Activated CD8-positive, alpha-beta memory T cell treated with anti-CD3 and anti-CD28 coated beads, Interleukin-2, amount 10 ng/mL, durations not matched to agents 7 days and 5 days (primary cell): ENCODE results near the gene ADAMTS17. TPM values are rescaled to one million over a fixed set of nuclear protein-coding genes. Genes with fewer than 3 reads are reported as not detected.

Experiments
- ATAC-seq: fragments of 150-1000 bp; cut with Tn5 transposase; one replicate; pipeline ENCODE4 v1.10.0; 2021; ENCODE audit warnings: moderate library complexity
- CTCF ChIA-PET: fragments of 350-600 bp; sonication (Branson Sonifier 250); formaldehyde crosslinking; loops from one replicate; lab custom pipeline; 2021; ENCODE audit warnings: antibody characterized with exemption; lab: Charles Lee
- DNase-seq: peaks from one replicate; pipeline ENCODE4 v3.0.0-alpha.2; 2020
- H3K27ac Mint-ChIP-seq: one replicate; pipeline ENCODE4 v1.8.0; 2021; ENCODE audit warnings: mild to moderate bottlenecking, mixed read lengths
- H3K27me3 Mint-ChIP-seq: one replicate; pipeline ENCODE4 v1.8.0; 2021; ENCODE audit warnings: mixed read lengths
- H3K36me3 Mint-ChIP-seq: one replicate; pipeline ENCODE4 v1.8.0; 2021; ENCODE audit warnings: mild to moderate bottlenecking, mixed read lengths
- H3K4me1 Mint-ChIP-seq: one replicate; pipeline ENCODE4 v1.8.0; 2021; ENCODE audit warnings: mixed read lengths
- H3K4me3 Mint-ChIP-seq: one replicate; pipeline ENCODE4 v1.8.0; 2021; ENCODE audit warnings: mild to moderate bottlenecking, moderate library complexity, mixed read lengths
- H3K9me3 Mint-ChIP-seq: one replicate; pipeline ENCODE4 v1.8.0; 2022; ENCODE audit warnings: low read depth, mixed read lengths
- total RNA-seq, 2 experiments: library from RNA; stranded (reverse); gene quantifications; one replicate each; pipeline ENCODE4 v1.2.3, GENCODE V29; 2021

Gene ADAMTS17
- total RNA-seq, 2 experiments from 2014 or later, result 1.6 to 1.9 TPM

DNA sequence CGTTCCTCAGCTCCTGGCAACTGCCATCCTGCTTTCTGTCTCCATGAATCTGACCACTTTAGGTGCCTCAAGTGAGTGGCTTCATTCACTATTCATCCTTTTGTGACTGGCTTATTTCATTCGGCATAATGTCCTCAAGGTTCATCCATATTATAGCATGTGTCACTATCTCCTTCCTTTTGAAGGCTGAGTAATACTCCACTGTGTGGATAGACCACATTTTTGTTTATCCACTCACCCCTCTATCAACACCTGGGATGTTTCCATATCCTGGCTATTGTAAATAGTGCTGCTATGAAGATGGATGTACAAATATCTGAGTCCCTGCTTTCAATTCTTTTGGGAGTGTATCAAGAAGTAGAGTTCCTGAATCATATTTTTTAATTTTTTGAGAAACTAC, 98.8 kb downstream of the ADAMTS17 start:
- CTCF ChIA-PET, result no interaction called here
- Mint-ChIP-seq H3K4me1 (no peaks in the 10 kb centered on the region), H3K36me3 (no peaks in the 10 kb centered on the region), H3K4me3 (no peak overlapping the region), H3K27ac (no peak overlapping the region), H3K9me3 (no peaks in the 10 kb centered on the region), H3K27me3 (no peaks in the 10 kb centered on the region)
- DNase-seq (no peak), ATAC-seq (no peak)

DNA sequence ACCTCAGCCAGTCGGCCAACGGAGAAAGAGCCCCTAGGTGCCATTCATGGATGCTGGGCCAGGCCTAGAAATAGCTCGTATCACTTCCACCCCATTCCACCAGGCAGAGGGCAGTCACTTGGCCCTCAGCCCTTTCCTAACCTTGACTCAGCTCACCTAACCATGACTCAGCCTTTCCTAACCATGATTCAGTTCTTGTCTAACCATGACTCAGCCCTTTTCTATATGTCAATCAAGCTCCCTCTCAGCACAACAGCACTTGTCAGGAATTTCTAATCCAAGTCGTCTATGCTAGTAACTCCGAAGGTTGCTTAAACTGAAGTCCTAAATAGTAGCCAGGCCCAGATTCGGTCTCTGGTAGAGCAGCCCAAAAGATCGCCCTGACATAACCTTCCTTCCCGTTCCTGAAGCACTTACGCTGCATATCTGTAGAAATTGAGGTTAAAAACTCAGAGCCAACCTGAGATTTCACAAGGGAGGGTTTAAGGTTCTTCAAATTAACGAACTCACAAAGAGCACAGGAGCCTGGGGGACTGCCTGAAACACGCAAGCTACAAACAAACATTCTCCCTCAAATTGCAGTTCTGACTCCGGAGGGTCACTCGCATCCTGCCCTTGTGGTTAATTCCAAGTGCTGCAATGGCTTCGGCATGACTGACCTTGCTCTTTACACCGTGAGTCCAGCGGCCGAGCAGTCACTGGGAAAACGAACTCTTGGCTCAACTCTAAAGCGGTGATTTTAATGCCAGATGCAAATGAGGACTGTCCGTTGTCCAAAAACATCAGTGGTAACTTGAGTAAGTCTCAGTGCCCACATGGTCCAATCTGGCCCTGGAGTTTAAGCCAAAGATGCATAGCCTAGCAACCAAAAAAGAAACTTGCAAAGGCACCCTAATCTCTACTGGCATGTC, 99.9 kb downstream of the ADAMTS17 start:
- Mint-ChIP-seq H3K4me1 (no peaks in the 10 kb centered on the region), H3K27ac (no peak overlapping the region), H3K4me3 (no peak overlapping the region), H3K27me3 (no peaks in the 10 kb centered on the region), H3K36me3 (no peaks in the 10 kb centered on the region), H3K9me3 (no peaks in the 10 kb centered on the region)
- CTCF ChIA-PET, result interaction anchor here (1.4 kb wide), 1 partner anchor 12 kb away, joined by 3 read pairs; no protein-coding TSS in a partner anchor
- DNase-seq (no peak), ATAC-seq (no peak)

DNA sequence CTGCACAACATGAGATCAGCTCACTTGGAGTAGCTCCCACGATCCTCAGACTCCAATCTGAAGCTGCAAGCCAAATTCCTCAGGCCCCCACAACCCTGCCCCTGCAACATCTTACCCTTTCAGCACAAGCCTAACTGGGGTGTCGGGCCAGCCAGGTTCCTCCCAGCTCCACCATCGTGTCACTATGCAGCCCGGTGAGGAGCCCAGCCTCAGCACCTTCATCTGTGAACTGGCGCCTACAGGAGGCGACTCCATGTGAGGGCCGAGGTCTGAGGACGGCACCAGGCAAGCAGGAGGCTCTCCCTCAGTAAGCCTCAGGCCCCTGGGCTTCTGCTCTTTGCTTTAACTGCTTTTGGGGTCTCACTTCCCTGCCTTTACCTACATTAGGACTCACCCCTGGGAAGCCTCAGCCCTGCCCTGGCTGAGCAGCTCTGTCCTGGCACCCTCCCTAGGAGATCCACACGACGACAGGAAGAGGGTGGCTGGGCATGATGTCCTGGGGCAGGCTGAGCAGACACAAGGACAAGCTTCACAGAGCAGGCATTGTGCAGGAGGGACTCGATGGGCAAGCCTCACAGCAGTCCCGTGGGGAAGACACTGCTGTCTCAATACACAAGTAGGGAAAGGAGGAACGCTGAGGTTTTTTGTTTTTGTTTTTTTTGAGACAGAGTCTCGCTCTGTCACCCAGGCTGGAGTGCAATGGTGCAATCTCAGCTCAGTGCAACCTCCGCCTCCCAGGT, 104.6 kb downstream of the ADAMTS17 start:
- Mint-ChIP-seq H3K4me1 (no peaks in the 10 kb centered on the region), H3K9me3 (no peaks in the 10 kb centered on the region), H3K27me3 (no peaks in the 10 kb centered on the region), H3K36me3 (no peaks in the 10 kb centered on the region), H3K27ac (no peak overlapping the region), H3K4me3 (no peak overlapping the region)
- CTCF ChIA-PET, result no interaction called here
- ATAC-seq, result no peak
- no peak for DNase-seq

DNA sequence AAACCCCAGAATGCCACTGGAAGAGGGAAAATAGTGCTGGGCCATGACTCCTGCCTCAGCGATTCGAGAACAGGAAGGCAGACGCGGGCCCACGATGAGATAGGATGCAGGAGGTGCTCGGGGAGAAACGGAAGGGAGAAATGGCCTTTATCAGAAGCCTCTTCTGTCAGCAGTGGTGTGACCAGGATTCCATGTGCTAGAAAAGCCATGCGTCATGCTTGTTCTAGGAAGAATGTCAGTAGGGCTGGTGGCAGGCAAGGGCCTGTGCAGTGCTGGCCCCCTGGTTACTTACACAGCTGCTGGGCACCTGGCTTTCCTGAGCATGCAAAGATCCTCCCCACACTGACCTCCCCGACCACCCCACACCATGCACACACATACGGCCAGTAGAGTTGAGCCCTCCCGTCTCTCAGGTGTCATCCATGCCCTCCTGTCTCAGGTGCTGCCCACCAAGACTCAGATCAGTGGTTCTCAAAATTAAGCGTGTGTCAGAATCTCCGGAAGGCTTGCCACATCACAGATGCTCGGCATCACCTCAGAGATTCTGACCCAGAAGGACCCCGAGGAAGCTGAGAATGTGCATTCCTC, 106.7 kb downstream of the ADAMTS17 start:
- no peak for ATAC-seq
- CTCF ChIA-PET, result interaction anchor here (1.2 kb wide), 1 partner anchor 115 kb away, joined by 3 read pairs; no protein-coding TSS in a partner anchor
- H3K9me3 Mint-ChIP-seq, result no peaks in the 10 kb centered on the region
- peaks cover 3% of the 10 kb centered on the region for H3K4me1 Mint-ChIP-seq
- no peak for DNase-seq
- H3K27ac Mint-ChIP-seq, result no peak overlapping the region
- H3K4me3 Mint-ChIP-seq, result no peak overlapping the region
- peaks cover 3% of the 10 kb centered on the region for H3K27me3 Mint-ChIP-seq
- no peaks in the 10 kb centered on the region for H3K36me3 Mint-ChIP-seq

DNA sequence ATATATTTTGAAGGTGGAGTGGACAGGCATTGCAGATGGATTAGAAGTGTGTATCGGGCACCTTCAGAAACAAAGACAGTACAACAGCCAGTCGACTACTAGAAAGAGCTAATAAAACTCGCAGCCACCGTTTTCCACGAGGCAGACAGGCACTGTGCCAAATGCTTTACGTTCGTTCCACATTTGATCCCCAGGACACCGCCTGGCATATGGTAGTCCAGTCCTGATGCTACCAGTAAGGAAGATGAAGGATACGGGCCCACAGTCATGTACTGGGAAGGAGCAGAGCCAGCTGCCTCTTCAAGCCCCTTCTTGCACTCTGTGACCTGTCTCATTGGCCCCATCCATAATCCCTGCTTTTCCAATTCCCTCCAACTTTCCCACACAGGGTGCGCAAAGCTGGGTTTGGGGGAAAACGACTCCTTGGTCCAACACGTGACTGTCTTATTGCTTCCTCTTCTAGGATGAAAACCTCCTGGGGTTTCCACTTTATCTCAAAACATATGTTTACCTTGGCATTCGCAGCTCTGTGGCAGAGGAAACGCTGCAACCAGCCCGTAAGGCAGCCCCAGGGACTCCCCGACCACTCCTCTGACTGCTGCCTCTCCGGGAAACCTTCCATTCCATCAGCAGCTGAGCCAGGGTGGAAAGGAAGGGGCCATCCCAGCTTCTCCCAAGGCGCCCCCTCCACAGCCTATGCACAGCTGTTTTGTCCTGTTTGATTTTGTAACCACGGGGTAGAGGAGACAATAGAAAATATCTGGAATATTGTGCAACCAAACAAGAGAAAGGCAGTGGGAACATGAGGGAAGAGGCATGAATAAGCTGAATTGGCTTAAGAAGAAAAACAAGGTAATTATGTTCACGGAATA, 107.4 kb downstream of the ADAMTS17 start:
- Mint-ChIP-seq H3K4me1 (peaks cover 10% of the 10 kb centered on the region), H3K27me3 (peaks cover 4% of the 10 kb centered on the region), H3K9me3 (no peaks in the 10 kb centered on the region), H3K36me3 (no peaks in the 10 kb centered on the region), H3K27ac (no peak overlapping the region), H3K4me3 (no peak overlapping the region)
- no peak for DNase-seq
- no peak for ATAC-seq
- CTCF ChIA-PET, result interaction anchor here (1.2 kb wide), 1 partner anchor 115 kb away, joined by 3 read pairs; no protein-coding TSS in a partner anchor

DNA sequence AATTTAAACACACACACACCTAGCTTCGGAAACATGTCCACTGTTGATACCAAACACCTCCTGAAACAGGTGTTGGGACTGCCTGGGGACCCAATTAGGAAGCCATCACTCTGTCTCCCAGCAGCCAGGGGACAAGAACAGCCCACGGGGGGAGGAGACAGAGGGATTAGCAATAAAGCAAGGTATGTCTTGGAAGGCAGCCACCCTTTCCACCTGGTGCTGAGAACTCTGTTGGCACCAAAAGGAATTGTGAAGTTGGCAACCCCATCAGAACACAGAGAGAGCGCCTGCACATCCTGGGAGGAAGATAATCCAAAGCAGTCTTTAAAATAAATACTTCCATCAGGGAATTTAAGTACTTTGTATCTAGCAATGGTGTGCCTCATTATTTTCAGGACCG, 111.0 kb downstream of the ADAMTS17 start:
- DNase-seq, result no peak
- H3K9me3 Mint-ChIP-seq, result no peaks in the 10 kb centered on the region
- H3K27me3 Mint-ChIP-seq, result peaks cover 4% of the 10 kb centered on the region
- H3K36me3 Mint-ChIP-seq, result no peaks in the 10 kb centered on the region
- CTCF ChIA-PET, result interaction anchor here (1.4 kb wide), 1 partner anchor 10 kb away, joined by 3 read pairs; no protein-coding TSS in a partner anchor
- peaks cover 12% of the 10 kb centered on the region for H3K4me1 Mint-ChIP-seq
- H3K27ac Mint-ChIP-seq, result no peak overlapping the region
- no peak overlapping the region for H3K4me3 Mint-ChIP-seq
- ATAC-seq, result no peak

DNA sequence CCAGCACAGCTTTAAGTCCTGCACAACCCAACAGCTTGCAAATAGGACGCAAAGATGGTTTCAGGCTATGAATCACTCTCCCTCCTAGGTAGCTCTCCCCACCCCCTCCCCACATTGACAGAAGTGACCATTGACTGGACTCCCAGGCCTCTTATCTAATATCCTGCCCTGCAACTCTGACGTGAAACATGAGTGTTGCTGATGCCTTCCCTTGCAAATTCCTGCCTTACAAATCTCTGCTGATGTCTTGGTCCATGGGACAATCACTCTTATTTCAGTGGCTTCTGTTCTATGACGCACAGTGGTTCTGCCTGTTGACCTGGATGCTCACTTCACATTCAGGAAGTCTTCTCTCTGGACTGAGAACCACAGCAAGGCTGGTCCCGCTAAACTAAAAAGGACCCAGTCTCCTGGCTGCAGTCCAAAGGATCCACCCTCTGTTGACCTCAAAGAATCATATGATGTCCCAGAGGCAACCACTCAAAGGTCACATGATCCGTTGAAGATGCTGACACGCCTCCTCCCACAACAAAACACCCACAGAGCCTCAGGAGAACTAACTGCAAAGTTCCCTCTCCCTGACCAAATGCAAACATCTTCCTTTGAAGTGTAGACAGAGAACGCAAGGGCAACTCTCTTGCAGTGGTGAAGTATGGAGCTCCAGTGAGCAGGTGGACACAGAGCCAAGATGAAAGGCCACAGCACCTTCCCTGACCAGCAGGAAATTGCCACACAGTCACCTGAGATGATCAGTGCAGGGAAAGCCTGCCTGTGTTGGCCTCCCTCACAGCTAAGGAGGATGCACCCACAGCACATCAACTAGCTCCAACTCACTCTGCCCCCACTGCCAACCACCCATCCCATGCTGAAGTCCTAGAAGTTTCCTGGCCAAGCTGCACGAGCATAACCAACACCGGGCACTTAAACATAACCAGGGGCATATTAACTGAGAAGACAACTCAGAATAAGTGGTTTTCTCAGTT, 112.3 kb downstream of the ADAMTS17 start:
- Mint-ChIP-seq H3K9me3 (no peaks in the 10 kb centered on the region), H3K4me1 (peaks cover 12% of the 10 kb centered on the region), H3K27me3 (peaks cover 4% of the 10 kb centered on the region), H3K36me3 (no peaks in the 10 kb centered on the region), H3K27ac (no peak overlapping the region), H3K4me3 (no peak overlapping the region)
- CTCF ChIA-PET, result interaction anchor here (1.3 kb wide), 1 partner anchor 12 kb away, joined by 3 read pairs; no protein-coding TSS in a partner anchor
- ATAC-seq, result no peak
- DNase-seq, result no peak

DNA sequence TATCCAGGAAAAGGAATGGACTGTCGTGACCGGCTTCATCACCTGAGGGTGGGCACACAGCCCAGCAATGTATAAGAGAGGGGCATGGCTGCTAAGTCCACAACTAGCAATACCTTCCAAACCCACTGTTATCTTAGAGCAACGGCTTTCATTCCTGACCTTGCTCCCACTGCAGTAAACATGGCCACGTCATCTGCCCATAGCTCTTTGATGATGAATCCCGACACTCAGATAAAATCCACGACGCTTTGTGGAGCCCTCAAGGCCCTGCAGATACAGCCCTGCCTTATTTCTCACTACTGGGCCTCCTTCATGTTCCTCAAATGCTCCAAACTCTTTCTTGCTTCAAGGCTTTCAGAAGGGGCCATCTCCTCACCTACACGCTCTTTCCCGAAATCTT, 114.0 kb downstream of the ADAMTS17 start:
- H3K4me1 Mint-ChIP-seq, result peaks cover 12% of the 10 kb centered on the region
- H3K36me3 Mint-ChIP-seq, result no peaks in the 10 kb centered on the region
- H3K9me3 Mint-ChIP-seq, result no peaks in the 10 kb centered on the region
- no peak overlapping the region for H3K4me3 Mint-ChIP-seq
- peaks cover 4% of the 10 kb centered on the region for H3K27me3 Mint-ChIP-seq
- CTCF ChIA-PET, result no interaction called here
- DNase-seq (no peak), ATAC-seq (no peak)
- H3K27ac Mint-ChIP-seq, result no peak overlapping the region

DNA sequence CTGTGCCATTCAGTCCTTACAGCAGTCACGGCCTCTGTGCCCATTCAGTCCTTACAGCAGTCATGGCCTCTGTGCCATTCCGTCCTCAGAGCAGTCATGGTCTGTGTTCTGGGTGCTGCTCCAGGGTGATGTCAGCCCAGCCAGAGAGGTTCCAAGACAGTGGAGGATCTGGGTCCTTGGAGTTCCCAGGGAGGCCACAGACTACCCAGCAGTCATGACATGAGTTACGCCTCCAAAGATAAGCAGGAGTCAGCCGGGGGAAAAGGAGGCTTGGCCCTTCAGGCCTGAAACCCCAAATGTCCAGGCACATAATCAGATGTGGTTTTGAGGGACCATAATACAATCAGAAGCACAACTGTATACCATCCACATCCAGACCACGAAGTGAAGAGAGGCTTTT, 115.7 kb downstream of the ADAMTS17 start:
- no peak overlapping the region for H3K4me3 Mint-ChIP-seq
- ATAC-seq, result no peak
- CTCF ChIA-PET, result no interaction called here
- no peak overlapping the region for H3K27ac Mint-ChIP-seq
- no peaks in the 10 kb centered on the region for H3K9me3 Mint-ChIP-seq
- H3K27me3 Mint-ChIP-seq, result peaks cover 4% of the 10 kb centered on the region
- H3K36me3 Mint-ChIP-seq, result no peaks in the 10 kb centered on the region
- peaks cover 12% of the 10 kb centered on the region for H3K4me1 Mint-ChIP-seq
- no peak for DNase-seq

DNA sequence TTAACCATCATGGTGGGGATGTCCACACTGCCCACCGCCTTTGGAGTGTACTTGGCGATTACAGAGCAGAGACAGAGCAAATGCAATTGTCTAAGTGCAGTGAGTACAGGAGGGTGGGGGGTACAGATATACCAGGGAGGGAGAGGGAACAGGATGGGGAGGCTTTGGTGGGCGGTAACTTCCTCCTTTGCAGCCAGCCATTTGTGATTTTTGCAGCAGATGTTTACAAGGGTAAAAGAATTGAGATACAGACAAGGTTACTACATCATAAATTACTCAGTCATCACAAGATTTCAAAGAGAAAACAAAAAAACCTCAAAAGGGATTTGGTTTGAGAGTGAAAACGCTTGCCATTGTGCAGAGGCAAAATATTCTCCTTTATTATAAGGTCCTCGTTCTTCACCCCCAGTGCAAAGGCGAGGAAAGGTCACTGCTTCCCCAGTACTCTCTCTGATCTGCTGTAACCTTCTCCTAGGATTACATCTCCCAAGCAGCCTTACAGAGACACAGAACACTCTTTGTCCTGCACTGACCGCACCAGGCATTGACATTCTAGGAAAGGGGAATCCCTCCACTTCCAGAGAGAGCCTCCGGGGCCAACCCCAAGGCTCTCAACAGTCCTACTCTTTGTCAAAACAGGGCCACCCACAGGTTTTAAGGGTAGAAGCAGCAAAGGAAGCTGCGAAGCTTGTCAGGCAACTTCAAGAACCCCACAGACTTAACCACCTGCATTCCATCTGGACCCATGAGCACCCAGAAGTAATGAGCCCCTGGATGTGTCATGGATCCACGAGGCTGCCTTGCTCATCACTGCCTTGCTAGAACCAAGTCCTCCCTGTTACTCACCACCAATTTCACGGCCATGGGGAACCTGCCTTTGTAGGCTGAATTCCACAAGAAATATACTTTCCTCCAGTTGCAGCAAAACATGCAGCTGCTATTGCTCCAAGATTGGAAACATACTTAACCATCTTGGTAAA, 117.3 kb downstream of the ADAMTS17 start:
- no peak for ATAC-seq
- Mint-ChIP-seq H3K9me3 (no peaks in the 10 kb centered on the region), H3K27me3 (no peaks in the 10 kb centered on the region), H3K4me3 (no peak overlapping the region), H3K27ac (no peak overlapping the region), H3K36me3 (no peaks in the 10 kb centered on the region), H3K4me1 (peaks cover 3% of the 10 kb centered on the region)
- no peak for DNase-seq
- CTCF ChIA-PET, result no interaction called here

DNA sequence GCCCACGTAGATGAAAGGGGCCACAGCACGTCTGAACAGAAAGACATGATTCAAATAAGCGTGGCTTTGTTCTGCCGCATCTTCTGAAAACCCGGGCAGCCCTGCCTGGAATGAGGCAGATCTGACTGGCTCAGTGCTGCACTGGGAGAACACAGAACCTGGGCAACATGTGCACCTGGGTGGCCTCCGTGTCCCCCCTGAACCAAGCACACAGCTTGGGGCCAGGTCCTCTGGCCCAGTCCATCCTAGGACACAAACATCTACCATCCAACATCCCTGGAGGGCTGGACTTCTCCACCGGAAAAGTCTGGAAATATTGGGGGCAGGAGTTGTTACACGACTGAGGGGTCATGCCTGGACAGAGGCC, 119.4 kb downstream of the ADAMTS17 start:
- Mint-ChIP-seq H3K27me3 (no peaks in the 10 kb centered on the region), H3K4me3 (no peak overlapping the region), H3K9me3 (no peaks in the 10 kb centered on the region), H3K36me3 (no peaks in the 10 kb centered on the region), H3K27ac (no peak overlapping the region), H3K4me1 (no peaks in the 10 kb centered on the region)
- ATAC-seq (no peak), DNase-seq (no peak)
- CTCF ChIA-PET, result no interaction called here
